ENCODE measurements around the gene OR5P2.

The OR5P2 gene

DNA sequence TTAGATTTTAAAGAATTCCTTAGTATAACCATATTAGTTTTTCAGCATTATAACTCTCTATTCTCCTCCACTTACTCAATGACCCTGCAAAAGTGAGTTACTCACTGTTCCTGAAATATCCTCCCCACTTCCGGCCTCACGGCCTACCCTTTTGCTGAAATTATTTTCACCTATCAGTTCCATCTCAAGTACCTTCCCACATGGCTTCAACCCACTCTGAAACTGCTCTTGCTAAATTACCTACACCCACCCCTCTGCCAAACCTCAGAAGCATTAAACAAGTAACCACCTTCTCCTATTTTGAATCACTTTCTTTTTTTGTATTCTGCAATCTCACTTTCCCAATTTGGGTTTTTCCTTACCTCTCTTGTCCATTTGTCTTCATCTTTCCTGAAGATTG, 37.7 kb downstream of the OR5P2 start:
- Mint-ChIP-seq H3K27me3 (ENCODE audit: low read depth) (no peaks in the 10 kb centered on the region), H3K9me3 (no peaks in the 10 kb centered on the region), H3K27ac (no peak overlapping the region), H3K4me1 (ENCODE audit: low read depth) (no peaks in the 10 kb centered on the region), H3K4me3 (no peak overlapping the region), H3K36me3 (ENCODE audit: low read depth) (no peaks in the 10 kb centered on the region)
- peak; percentile 8 for DNase-seq (ENCODE audit: low spot score)

DNA sequence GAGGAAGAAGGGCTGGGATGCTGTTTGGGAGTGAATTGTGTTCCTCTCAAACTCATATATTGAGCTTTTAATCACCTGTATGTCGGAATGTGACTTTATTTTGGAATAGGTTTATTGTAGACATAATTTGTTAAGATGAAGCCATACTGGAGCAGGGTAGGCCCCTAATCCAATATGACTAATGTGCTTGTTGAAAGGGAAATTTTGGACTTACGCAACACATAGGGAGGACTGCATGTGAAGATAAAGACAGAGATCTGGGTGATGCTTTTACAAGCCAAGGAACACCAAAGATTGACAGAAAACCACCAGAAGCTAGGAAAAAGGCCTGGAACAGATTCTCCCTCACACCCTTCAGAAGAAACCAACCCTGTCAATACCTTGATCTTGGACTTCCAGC, 47.3 kb downstream of the OR5P2 start:
- no peaks in the 10 kb centered on the region for H3K9me3 Mint-ChIP-seq
- no peak for DNase-seq (ENCODE audit: low spot score)
- no peaks in the 10 kb centered on the region for H3K4me1 Mint-ChIP-seq (ENCODE audit: low read depth)
- no peak overlapping the region for H3K27ac Mint-ChIP-seq
- no peak overlapping the region for H3K4me3 Mint-ChIP-seq
- no peaks in the 10 kb centered on the region for H3K27me3 Mint-ChIP-seq (ENCODE audit: low read depth)
- no peaks in the 10 kb centered on the region for H3K36me3 Mint-ChIP-seq (ENCODE audit: low read depth)

All from T-helper 2 cell treated with Interferon-gamma antibody and Interleukin-4, amounts not matched to agents 5 μg/mL and 100 μg/mL, for 36 hours (primary cell).